Vagina (tissue), 2 donors: ENCODE measurements around the gene TXNRD1. TPM values are rescaled to one million over a fixed set of nuclear protein-coding genes. Genes with fewer than 3 reads are reported as not detected.

Experiments used
- DNase-seq, 2 donors: peaks; one replicate each; pipeline ENCODE4 v3.0.0-alpha.2; 2017; ENCODE audit errors: extremely low spot score in 2 of 2
- H3K27ac ChIP-seq: fragments of 200-600 bp; sonication (generic); one replicate; pipeline ENCODE4 v1.5.1; 2019
- H3K27me3 ChIP-seq: fragments of 200-600 bp; sonication (generic); one replicate; pipeline ENCODE4 v1.5.1; 2019
- H3K36me3 ChIP-seq, 2 donors: fragments of 200-600 bp; sonication (generic); one replicate each; pipeline ENCODE4 v1.5.1; 2017 to 2019
- H3K4me1 ChIP-seq: fragments of 200-600 bp; sonication (generic); one replicate; pipeline ENCODE4 v1.5.1; 2019
- H3K4me3 ChIP-seq, 2 donors: fragments of 200-600 bp; sonication (generic); 1 replicate in 1 of 2; 2 replicates in 1 of 2; pipeline ENCODE4 v1.5.1; 2016 to 2019
- H3K9me3 ChIP-seq: fragments of 200-600 bp; sonication (generic); one replicate; pipeline ENCODE4 v1.5.1; 2019
- CTCF ChIP-seq, 3 experiments: fragments of 450-650 bp in 2 of 3; fragments of 200-600 bp in 1 of 3; sonication (generic) in 1 of 3; IDR thresholded peaks; one replicate each; pipeline ENCODE4 v1.5.1; 2017 to 2019; ENCODE audit warnings: antibody characterized with exemption in 3 of 3, mild to moderate bottlenecking in 2 of 3, moderate library complexity in 2 of 3
- POLR2A ChIP-seq, 2 donors: fragments of 450-650 bp; IDR thresholded peaks; one replicate each; pipeline ENCODE4 v1.6.1; 2017; ENCODE audit warnings: antibody characterized with exemption in 2 of 2, mild to moderate bottlenecking in 2 of 2, moderate library complexity in 2 of 2
- POLR2AphosphoS5 ChIP-seq, 2 donors: sonication (generic); formaldehyde crosslinking; IDR thresholded peaks; one replicate each; pipeline ENCODE4 v1.9.0; 2017; ENCODE audit warnings: antibody characterized with exemption in 2 of 2, mild to moderate bottlenecking in 2 of 2, low read depth in 1 of 2; ENCODE audit not compliant: insufficient read depth in 1 of 2
- intact Hi-C: fragments of 100-400 bp; cut with DNase I; formaldehyde crosslinking; loops from one replicate; pipeline ENCODE4 v1.15.1; 2023
- total RNA-seq: library from RNA; depleted of rRNA; stranded (reverse); fragments of >200 nt; gene quantifications from one replicate; pipeline ENCODE4 v1.2.3, GENCODE V29; 2016

The TXNRD1 gene
- total RNA-seq, 1 donor from 2014 or later: 144 TPM

DNA sequence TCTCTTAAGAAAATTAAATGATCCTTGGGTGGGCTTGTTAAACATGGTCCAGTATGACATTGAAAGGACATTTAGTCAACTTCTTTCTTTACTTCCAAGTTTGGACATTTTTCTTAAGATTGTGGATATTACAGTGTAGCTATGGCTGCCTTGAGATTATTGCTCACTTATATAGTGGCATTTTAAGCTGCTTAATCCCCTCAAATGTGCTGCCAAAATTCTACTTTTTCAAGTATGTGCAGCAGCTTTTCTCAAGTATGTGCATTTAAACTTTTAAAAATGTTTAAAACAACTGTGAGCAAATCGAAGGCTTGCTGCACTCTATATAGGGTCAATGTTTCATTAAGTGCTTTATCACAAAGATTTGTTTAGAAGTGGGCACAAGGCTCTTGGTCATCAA lies 7.4 kb downstream of the TXNRD1 start:
- intact Hi-C loops: loop anchor here (2.0 kb wide), 1 partner anchor 60 kb away; no protein-coding TSS in a partner anchor
- TF ChIP-seq POLR2AphosphoS5 (IDR thresholded peaks at IDR 0.05; ENCODE audit: insufficient read depth in 1 of 2, low read depth in 1 of 2) (no peak), CTCF (IDR thresholded peaks at IDR 0.05) (no peak), POLR2A (IDR thresholded peaks at IDR 0.05) (no peak)

GRCh38 chr12:104223712-104224111 lies 8.1 kb downstream of the TXNRD1 start:
- H3K4me3 ChIP-seq: no peak overlapping the region
- no peak for DNase-seq
- peaks cover 18% of the 10 kb centered on the region for H3K4me1 ChIP-seq
- intact Hi-C loops: loop anchor here (2.0 kb wide), 1 partner anchor 59 kb away; no protein-coding TSS in a partner anchor
- no peak overlapping the region for H3K27ac ChIP-seq
- no peaks in the 10 kb centered on the region for H3K9me3 ChIP-seq
- no peaks in the 10 kb centered on the region for H3K27me3 ChIP-seq
- no peaks in the 10 kb centered on the region for H3K36me3 ChIP-seq
- TF ChIP-seq CTCF (IDR thresholded peaks at IDR 0.05) (no peak), POLR2A (IDR thresholded peaks at IDR 0.05) (no peak)

More for the DNA sequence above, 7.4 kb downstream of the TXNRD1 start:
- H3K9me3 ChIP-seq: no peaks in the 10 kb centered on the region
- H3K27me3 ChIP-seq: no peaks in the 10 kb centered on the region
- no peak overlapping the region for H3K4me3 ChIP-seq
- no peak for DNase-seq
- H3K4me1 ChIP-seq: peaks cover 22% of the 10 kb centered on the region
- H3K36me3 ChIP-seq: no peaks in the 10 kb centered on the region
- H3K27ac ChIP-seq: no peak overlapping the region

DNA sequence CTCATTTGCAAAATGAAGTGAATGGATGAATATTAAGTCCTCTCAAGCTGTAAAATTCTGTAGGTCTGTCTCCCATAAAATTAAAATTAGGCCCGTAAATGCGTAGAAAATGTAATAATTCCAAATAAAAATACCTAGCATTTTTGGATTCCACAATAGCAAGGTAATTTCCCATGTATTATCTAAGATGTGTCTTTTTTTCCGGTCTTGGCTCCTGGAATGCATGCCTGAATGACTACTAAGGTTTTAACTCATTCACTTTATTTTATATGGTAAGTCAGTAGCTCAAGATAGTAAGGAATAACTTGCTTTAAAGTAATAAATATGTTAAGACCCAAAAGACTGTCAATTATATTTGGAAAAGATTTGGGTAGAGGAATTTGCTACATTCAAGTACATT lies 11.1 kb downstream of the TXNRD1 start:
- no peak for TF ChIP-seq CTCF (IDR thresholded peaks at IDR 0.05)
- intact Hi-C loops: no loop called here
- Histone ChIP-seq H3K4me1 (no peaks in the 10 kb centered on the region), H3K36me3 (no peaks in the 10 kb centered on the region), H3K27ac (no peak overlapping the region), H3K9me3 (no peaks in the 10 kb centered on the region), H3K4me3 (no peak overlapping the region), H3K27me3 (no peaks in the 10 kb centered on the region)
- DNase-seq: no peak

- Histone ChIP-seq H3K27ac (no peak overlapping the region), H3K9me3 (peaks cover 17% of the 10 kb centered on the region), H3K4me1 (no peaks in the 10 kb centered on the region), H3K27me3 (no peaks in the 10 kb centered on the region), H3K4me3 (no peak overlapping the region), H3K36me3 (no peaks in the 10 kb centered on the region)
- no peak for DNase-seq
- TF ChIP-seq CTCF (IDR thresholded peaks at IDR 0.05): no peak
- TF ChIP-seq POLR2A (IDR thresholded peaks at IDR 0.05): no peak
- no peak for TF ChIP-seq POLR2AphosphoS5 (IDR thresholded peaks at IDR 0.05; ENCODE audit: insufficient read depth in 1 of 2, low read depth in 1 of 2)
- intact Hi-C loops: no loop called here
These were observed 14.9 kb downstream of the TXNRD1 start for GRCh38 chr12:104230304-104231095.

- intact Hi-C loops: no loop called here
- Histone ChIP-seq H3K27ac (no peak overlapping the region), H3K36me3 (no peaks in the 10 kb centered on the region), H3K27me3 (no peaks in the 10 kb centered on the region), H3K4me1 (no peaks in the 10 kb centered on the region), H3K9me3 (peaks cover 21% of the 10 kb centered on the region), H3K4me3 (no peak overlapping the region)
- TF ChIP-seq CTCF (IDR thresholded peaks at IDR 0.05) (no peak), POLR2A (IDR thresholded peaks at IDR 0.05) (no peak), POLR2AphosphoS5 (IDR thresholded peaks at IDR 0.05; ENCODE audit: insufficient read depth in 1 of 2, low read depth in 1 of 2) (no peak)
- no peak for DNase-seq
These were observed 17.2 kb downstream of the TXNRD1 start for GRCh38 chr12:104232609-104233280.
